ENCODE data around the gene ZNF100.
"Not testable (repeated sequence)": the region's sequence is repeated elsewhere in the genome, so short reads cannot be mapped to it uniquely, and the experiment has no call there.

ZNF100 gene

GRCh38 chr19:21750586-21751128, 16.7 kb downstream of the ZNF100 start:
- FAIRE-seq, result no peak
- no peak for TF ChIP-seq TAF1 (IDR thresholded peaks at IDR 0.05; ENCODE audit: borderline replicate concordance, low read depth, low read length)
- no peak for TF ChIP-seq POLR2AphosphoS5 (IDR thresholded peaks at IDR 0.05; ENCODE audit: low read depth, low read length)
- TF ChIP-seq POLR2A (IDR thresholded peaks at IDR 0.05; ENCODE audit: low read depth, low read length), result no peak
- DNase-seq (ENCODE audit: insufficient read length), result no peak

- DNase-seq (ENCODE audit: insufficient read length) (no peak), FAIRE-seq (no peak)
- TF ChIP-seq POLR2AphosphoS5 (IDR thresholded peaks at IDR 0.05; ENCODE audit: low read depth, low read length) (no peak), TAF1 (IDR thresholded peaks at IDR 0.05; ENCODE audit: borderline replicate concordance, low read depth, low read length) (no peak), POLR2A (IDR thresholded peaks at IDR 0.05; ENCODE audit: low read depth, low read length) (no peak)
Observed at GRCh38 chr19:21749090-21749489, 18.3 kb downstream of the ZNF100 start.

- no peak for FAIRE-seq
Observed at GRCh38 chr19:21748088-21748487, 19.3 kb downstream of the ZNF100 start.

GRCh38 chr19:21740559-21740958, 26.8 kb downstream of the ZNF100 start:
- no peak for DNase-seq (ENCODE audit: insufficient read length)
- no peak for TF ChIP-seq POLR2AphosphoS5 (IDR thresholded peaks at IDR 0.05; ENCODE audit: low read depth, low read length)
- no peak for TF ChIP-seq TAF1 (IDR thresholded peaks at IDR 0.05; ENCODE audit: borderline replicate concordance, low read depth, low read length)
- no peak for TF ChIP-seq POLR2A (IDR thresholded peaks at IDR 0.05; ENCODE audit: low read depth, low read length)
- no peak for FAIRE-seq

More at GRCh38 chr19:21748088-21748487, 19.3 kb downstream of the ZNF100 start:
- no peak for TF ChIP-seq TAF1 (IDR thresholded peaks at IDR 0.05; ENCODE audit: borderline replicate concordance, low read depth, low read length)
- no peak for TF ChIP-seq POLR2AphosphoS5 (IDR thresholded peaks at IDR 0.05; ENCODE audit: low read depth, low read length)
- no peak for TF ChIP-seq POLR2A (IDR thresholded peaks at IDR 0.05; ENCODE audit: low read depth, low read length)
- DNase-seq (ENCODE audit: insufficient read length), result no peak

- DNase-seq (ENCODE audit: insufficient read length); FAIRE-seq: not testable (repeated sequence)
Observed at GRCh38 chr19:21726942-21727747, 40.2 kb downstream of the ZNF100 start.

- no peak for TF ChIP-seq TAF1 (IDR thresholded peaks at IDR 0.05; ENCODE audit: borderline replicate concordance, low read depth, low read length)
- no peak for TF ChIP-seq POLR2AphosphoS5 (IDR thresholded peaks at IDR 0.05; ENCODE audit: low read depth, low read length)
- no peak for TF ChIP-seq POLR2A (IDR thresholded peaks at IDR 0.05; ENCODE audit: low read depth, low read length)
- DNase-seq (ENCODE audit: insufficient read length), result no peak
- no peak for FAIRE-seq
Observed at GRCh38 chr19:21713761-21714160, 53.6 kb downstream of the ZNF100 start.

GRCh38 chr19:21709464-21709863, 57.9 kb downstream of the ZNF100 start:
- FAIRE-seq (no peak), DNase-seq (ENCODE audit: insufficient read length) (no peak)
- no peak for TF ChIP-seq POLR2AphosphoS5 (IDR thresholded peaks at IDR 0.05; ENCODE audit: low read depth, low read length)
- TF ChIP-seq POLR2A (IDR thresholded peaks at IDR 0.05; ENCODE audit: low read depth, low read length), result no peak
- no peak for TF ChIP-seq TAF1 (IDR thresholded peaks at IDR 0.05; ENCODE audit: borderline replicate concordance, low read depth, low read length)

- not testable (repeated sequence) for DNase-seq (ENCODE audit: insufficient read length); FAIRE-seq
Observed at GRCh38 chr19:21707878-21708277, 59.5 kb downstream of the ZNF100 start.

- no peak for FAIRE-seq
- DNase-seq (ENCODE audit: insufficient read length), result no peak
- TF ChIP-seq POLR2A (IDR thresholded peaks at IDR 0.05; ENCODE audit: low read depth, low read length) (no peak), POLR2AphosphoS5 (IDR thresholded peaks at IDR 0.05; ENCODE audit: low read depth, low read length) (no peak), TAF1 (IDR thresholded peaks at IDR 0.05; ENCODE audit: borderline replicate concordance, low read depth, low read length) (no peak)
Observed at GRCh38 chr19:21707065-21707464, 60.3 kb downstream of the ZNF100 start.

GRCh38 chr19:21705393-21705792, 62.0 kb downstream of the ZNF100 start:
- DNase-seq (ENCODE audit: insufficient read length), result no peak
- TF ChIP-seq POLR2A (IDR thresholded peaks at IDR 0.05; ENCODE audit: low read depth, low read length) (no peak), POLR2AphosphoS5 (IDR thresholded peaks at IDR 0.05; ENCODE audit: low read depth, low read length) (no peak), TAF1 (IDR thresholded peaks at IDR 0.05; ENCODE audit: borderline replicate concordance, low read depth, low read length) (no peak)
- FAIRE-seq, result no peak

GRCh38 chr19:21704320-21704719, 63.1 kb downstream of the ZNF100 start:
- TF ChIP-seq POLR2A (IDR thresholded peaks at IDR 0.05; ENCODE audit: low read depth, low read length) (no peak), TAF1 (IDR thresholded peaks at IDR 0.05; ENCODE audit: borderline replicate concordance, low read depth, low read length) (no peak), POLR2AphosphoS5 (IDR thresholded peaks at IDR 0.05; ENCODE audit: low read depth, low read length) (no peak)
- no peak for DNase-seq (ENCODE audit: insufficient read length)
- FAIRE-seq, result no peak

- FAIRE-seq (no peak), DNase-seq (ENCODE audit: insufficient read length) (no peak)
- TF ChIP-seq POLR2A (IDR thresholded peaks at IDR 0.05; ENCODE audit: low read depth, low read length), result no peak
- no peak for TF ChIP-seq TAF1 (IDR thresholded peaks at IDR 0.05; ENCODE audit: borderline replicate concordance, low read depth, low read length)
- no peak for TF ChIP-seq POLR2AphosphoS5 (IDR thresholded peaks at IDR 0.05; ENCODE audit: low read depth, low read length)
Observed at GRCh38 chr19:21699197-21699596, 68.2 kb downstream of the ZNF100 start.
